Astrocyte of the spinal cord (primary cell): ENCODE data around the gene GUCY1A2.

ENCODE experiments used
- DNase-seq: peaks from one replicate; pipeline ENCODE4 v3.0.0; 2011; ENCODE audit warnings: low read depth, low spot score
- H3K4me3 ChIP-seq: 2 replicates; pipeline ENCODE4 v1.5.1; 2011; ENCODE audit warnings: low read depth, mild to moderate bottlenecking, low read length, moderate library complexity
- CTCF ChIP-seq: IDR thresholded peaks from 2 replicates; pipeline ENCODE4 v1.5.1; 2012; ENCODE audit warnings: low read depth, mild to moderate bottlenecking, low read length, inconsistent platforms
- in situ Hi-C: cut with HindIII; loops from 2 replicates; pipeline ENCODE4 v1.10.0; 2017; ENCODE audit warnings: low sequenced_read_pairs

GUCY1A2 gene

GRCh38 chr11:106939157-106939556 is 79.1 kb downstream of the GUCY1A2 start:
- H3K4me3 ChIP-seq = no peak overlapping the region
- in situ Hi-C loops = no loop called here
- TF ChIP-seq CTCF = no peak
- DNase-seq = no peak

GRCh38 chr11:106937111-106937510 is 81.2 kb downstream of the GUCY1A2 start:
- in situ Hi-C loops = no loop called here
- no peak overlapping the region for H3K4me3 ChIP-seq
- no peak for DNase-seq
- TF ChIP-seq CTCF = no peak

- no peak for TF ChIP-seq CTCF
- no peak overlapping the region for H3K4me3 ChIP-seq
- peak; percentile 14 for DNase-seq
- in situ Hi-C loops = no loop called here
These were observed 93.0 kb downstream of the GUCY1A2 start for GRCh38 chr11:106925245-106925644.

GRCh38 chr11:106920899-106921509 is 97.3 kb downstream of the GUCY1A2 start:
- no peak for TF ChIP-seq CTCF
- no peak overlapping the region for H3K4me3 ChIP-seq
- DNase-seq = no peak
- in situ Hi-C loops = no loop called here

- H3K4me3 ChIP-seq = no peak overlapping the region
- in situ Hi-C loops = no loop called here
- TF ChIP-seq CTCF = peak; percentile 54
- DNase-seq = no peak
These were observed 100.3 kb downstream of the GUCY1A2 start for GRCh38 chr11:106917973-106918372.

GRCh38 chr11:106914409-106914808 is 103.9 kb downstream of the GUCY1A2 start:
- DNase-seq = no peak
- in situ Hi-C loops = no loop called here
- no peak overlapping the region for H3K4me3 ChIP-seq
- TF ChIP-seq CTCF = no peak
